ENCODE data around the gene ANXA6. TPM values are rescaled to one million over a fixed set of nuclear protein-coding genes. Genes with fewer than 3 reads are reported as not detected.
A peak's percentile ranks its signal among the peaks of the same experiment; 100 is the strongest.

The ANXA6 gene
- total RNA-seq, 2 experiments from 2014 or later, result 481 to 495 TPM

DNA sequence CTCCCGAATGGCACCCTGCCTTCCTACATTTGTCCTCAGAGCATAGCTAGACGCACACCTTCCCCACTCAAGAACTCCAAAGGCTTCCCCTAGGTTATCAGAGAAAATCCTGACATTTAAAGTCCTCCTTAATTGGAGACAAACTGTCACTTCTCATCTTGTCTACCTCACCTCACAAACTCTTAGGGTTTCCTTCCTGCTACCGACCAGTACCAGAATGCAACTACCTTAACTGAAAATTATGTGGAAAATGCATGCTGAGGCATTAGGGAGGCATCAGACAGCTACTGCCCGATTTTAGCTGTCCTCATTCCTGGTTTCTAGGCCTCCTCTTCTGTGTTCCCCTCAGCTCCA, 58.8 kb downstream of the ANXA6 start:
- POLR2A ChIA-PET, result interaction anchor here (0.6 to 1.8 kb wide), 10 partner anchors 9 to 115 kb away, joined by 3 to 7 read pairs (median 4); no protein-coding TSS in a partner anchor
- CTCF ChIA-PET, result interaction anchor here (1.0 to 4.4 kb wide), 11 partner anchors 10 to 112 kb away, joined by 3 to 40 read pairs (median 8); partner anchors contain the start of gene TNIP1
- ATAC-seq (no peak), DNase-seq (no peak)
- peaks cover 72% of the 10 kb centered on the region for H3K4me1 Mint-ChIP-seq (ENCODE audit: low read depth)
- peak overlapping the region; percentile 42 for H3K4me3 Mint-ChIP-seq
- H3K27me3 Mint-ChIP-seq (ENCODE audit: low read depth), result no peaks in the 10 kb centered on the region
- H3K36me3 Mint-ChIP-seq (ENCODE audit: low read depth), result peaks cover 70% of the 10 kb centered on the region
- H3K9me3 Mint-ChIP-seq (ENCODE audit: insufficient read depth), result no peaks in the 10 kb centered on the region
- H3K27ac Mint-ChIP-seq, result peak overlapping the region; percentile 80

DNA sequence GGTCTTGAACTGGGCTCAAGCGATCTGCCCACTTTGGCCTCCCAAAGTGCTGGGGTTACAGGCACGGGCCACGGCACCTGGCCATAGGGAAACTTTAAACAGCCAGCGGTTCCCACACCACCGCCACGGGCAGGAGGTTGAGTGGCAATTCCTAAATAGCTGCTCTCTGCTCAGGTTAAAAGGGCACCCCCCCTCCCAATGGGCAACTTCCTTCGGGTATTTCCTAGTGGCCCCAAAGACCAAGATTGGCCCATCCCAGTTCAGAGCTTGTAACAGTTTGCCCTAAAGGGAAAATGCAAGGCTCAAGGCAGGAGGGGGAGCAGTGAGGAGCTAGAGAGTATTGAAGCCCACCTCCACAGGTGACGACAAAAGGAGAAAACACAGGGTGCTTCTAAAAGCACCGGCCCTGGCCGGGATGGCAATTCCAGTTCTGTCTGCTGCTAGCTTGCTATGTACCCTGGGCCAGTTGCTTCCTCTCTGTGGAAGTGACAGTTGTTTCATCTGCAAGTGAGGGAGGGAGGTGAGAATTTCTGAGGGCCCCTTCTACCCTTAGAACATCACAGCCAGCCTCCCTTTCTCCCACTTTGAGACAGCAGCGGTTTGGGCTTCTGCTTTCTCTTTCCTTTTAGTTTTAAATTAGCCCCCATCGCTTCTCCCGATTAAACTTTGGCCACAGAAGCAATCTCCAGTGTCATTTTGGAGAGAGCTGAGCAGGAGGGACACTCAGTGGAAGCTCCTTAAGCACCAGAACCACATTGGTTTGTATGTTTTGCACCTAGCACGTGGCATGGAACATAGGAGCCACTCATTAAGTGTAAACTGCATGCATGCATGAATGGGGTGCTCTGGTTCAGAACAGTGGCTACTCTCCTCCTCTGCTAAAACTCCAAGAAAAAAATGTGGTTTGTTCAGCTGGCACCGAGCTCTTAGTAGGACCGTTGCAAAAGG, 59.5 kb downstream of the ANXA6 start:
- no peaks in the 10 kb centered on the region for H3K9me3 Mint-ChIP-seq (ENCODE audit: insufficient read depth)
- DNase-seq (peak; percentile 59), ATAC-seq (peak; percentile 59)
- H3K4me3 Mint-ChIP-seq, result peak overlapping the region; percentile 42
- CTCF ChIA-PET, result interaction anchor here (0.8 to 4.4 kb wide), 12 partner anchors 9 to 113 kb away, joined by 3 to 40 read pairs (median 6); partner anchors contain the start of gene TNIP1
- POLR2A ChIA-PET, result interaction anchor here (0.6 to 1.8 kb wide), 12 partner anchors 9 to 116 kb away, joined by 3 to 7 read pairs (median 3); no protein-coding TSS in a partner anchor
- H3K4me1 Mint-ChIP-seq (ENCODE audit: low read depth), result peaks cover 78% of the 10 kb centered on the region
- no peaks in the 10 kb centered on the region for H3K27me3 Mint-ChIP-seq (ENCODE audit: low read depth)
- peaks cover 65% of the 10 kb centered on the region for H3K36me3 Mint-ChIP-seq (ENCODE audit: low read depth)
- peak overlapping the region; percentile 80 for H3K27ac Mint-ChIP-seq

DNA sequence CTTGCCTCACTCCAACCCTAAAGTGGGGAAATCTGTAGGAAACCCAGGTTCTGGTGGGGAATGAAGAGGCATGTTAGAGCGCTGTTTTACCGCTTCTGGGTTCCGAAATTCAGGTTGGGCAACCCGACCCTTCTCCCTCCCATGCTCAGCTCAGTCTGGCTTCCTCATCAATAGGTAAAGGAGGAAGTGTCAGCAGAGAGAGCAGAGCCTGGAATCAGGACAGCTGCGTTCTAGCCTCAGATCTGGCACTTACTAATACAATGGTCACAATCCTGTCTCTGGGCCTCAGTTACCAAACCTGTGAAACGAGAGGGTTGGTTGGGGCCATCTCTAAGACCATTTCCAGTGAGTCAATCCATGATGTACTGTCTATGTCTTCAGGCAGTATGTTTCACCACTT, 60.5 kb downstream of the ANXA6 start:
- Mint-ChIP-seq H3K9me3 (ENCODE audit: insufficient read depth) (no peaks in the 10 kb centered on the region), H3K4me3 (no peak overlapping the region), H3K36me3 (ENCODE audit: low read depth) (peaks cover 59% of the 10 kb centered on the region), H3K27me3 (ENCODE audit: low read depth) (no peaks in the 10 kb centered on the region), H3K4me1 (ENCODE audit: low read depth) (peaks cover 84% of the 10 kb centered on the region), H3K27ac (no peak overlapping the region)
- POLR2A ChIA-PET, result interaction anchor here (1.8 to 2.0 kb wide), 2 partner anchors 12 to 28 kb away, joined by 5 to 15 read pairs; no protein-coding TSS in a partner anchor
- ATAC-seq (no peak), DNase-seq (no peak)
- CTCF ChIA-PET, result interaction anchor here (2.5 to 4.4 kb wide), 4 partner anchors 15 to 45 kb away, joined by 15 to 32 read pairs (median 20); partner anchors contain the start of gene TNIP1

- ChIA-PET CTCF (interaction anchor here (1.3 to 4.4 kb wide), 4 partner anchors 9 to 44 kb away, joined by 3 to 32 read pairs (median 20); no protein-coding TSS in a partner anchor), POLR2A (interaction anchor here (0.8 to 2.0 kb wide), 2 partner anchors 11 to 45 kb away, joined by 3 to 15 read pairs; no protein-coding TSS in a partner anchor)
- peaks cover 5% of the 10 kb centered on the region for H3K27me3 Mint-ChIP-seq (ENCODE audit: low read depth)
- no peak for DNase-seq
- peaks cover 53% of the 10 kb centered on the region for H3K36me3 Mint-ChIP-seq (ENCODE audit: low read depth)
- H3K4me3 Mint-ChIP-seq, result no peak overlapping the region
- no peak for ATAC-seq
- peak overlapping the region; percentile 63 for H3K27ac Mint-ChIP-seq
- H3K9me3 Mint-ChIP-seq (ENCODE audit: insufficient read depth), result no peaks in the 10 kb centered on the region
- H3K4me1 Mint-ChIP-seq (ENCODE audit: low read depth), result peaks cover 87% of the 10 kb centered on the region
These were observed 61.6 kb downstream of the ANXA6 start for GRCh38 chr5:151096001-151096373.

DNA sequence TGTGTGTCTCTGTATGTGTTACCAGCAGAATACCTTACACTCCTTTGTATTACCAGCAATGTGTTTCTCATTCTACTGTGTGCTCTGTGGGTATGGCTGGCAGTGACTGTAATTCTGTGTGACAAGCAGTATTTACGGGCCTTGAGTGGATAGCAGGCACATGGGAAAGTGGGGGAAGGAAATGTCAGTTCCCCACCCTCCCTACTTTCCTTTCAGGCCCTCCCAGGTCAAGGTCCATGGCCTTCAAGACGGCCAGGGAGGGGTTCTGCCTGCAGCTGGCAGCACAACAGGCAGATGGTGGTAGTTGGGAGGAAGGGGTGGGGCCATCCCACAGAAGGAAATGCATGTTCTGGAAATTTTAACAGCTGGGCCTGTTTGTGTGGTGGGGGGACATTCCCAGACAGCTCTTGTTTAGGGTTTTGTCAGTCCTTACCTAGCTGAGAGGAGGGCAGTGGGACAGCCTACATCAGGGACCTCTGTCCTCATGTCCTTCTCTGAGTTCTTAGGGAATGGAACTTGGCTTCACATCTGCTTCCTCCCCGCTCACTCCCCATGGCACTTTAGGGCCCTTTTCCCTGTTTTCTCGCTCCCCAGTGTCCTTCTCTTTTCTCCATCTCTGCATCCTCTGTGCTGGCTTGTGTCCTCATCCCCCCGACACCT, 62.1 kb downstream of the ANXA6 start:
- Mint-ChIP-seq H3K36me3 (ENCODE audit: low read depth) (peaks cover 48% of the 10 kb centered on the region), H3K4me3 (no peak overlapping the region), H3K9me3 (ENCODE audit: insufficient read depth) (no peaks in the 10 kb centered on the region), H3K27ac (peak overlapping the region; percentile 63), H3K27me3 (ENCODE audit: low read depth) (peaks cover 5% of the 10 kb centered on the region), H3K4me1 (ENCODE audit: low read depth) (peaks cover 83% of the 10 kb centered on the region)
- ChIA-PET POLR2A (interaction anchor here (0.8 to 2.0 kb wide), 2 partner anchors 10 to 46 kb away, joined by 3 to 15 read pairs; no protein-coding TSS in a partner anchor), CTCF (interaction anchor here (1.1 to 2.7 kb wide), 4 partner anchors 8 to 70 kb away, joined by 3 to 18 read pairs (median 8); no protein-coding TSS in a partner anchor)
- ATAC-seq (no peak), DNase-seq (no peak)

DNA sequence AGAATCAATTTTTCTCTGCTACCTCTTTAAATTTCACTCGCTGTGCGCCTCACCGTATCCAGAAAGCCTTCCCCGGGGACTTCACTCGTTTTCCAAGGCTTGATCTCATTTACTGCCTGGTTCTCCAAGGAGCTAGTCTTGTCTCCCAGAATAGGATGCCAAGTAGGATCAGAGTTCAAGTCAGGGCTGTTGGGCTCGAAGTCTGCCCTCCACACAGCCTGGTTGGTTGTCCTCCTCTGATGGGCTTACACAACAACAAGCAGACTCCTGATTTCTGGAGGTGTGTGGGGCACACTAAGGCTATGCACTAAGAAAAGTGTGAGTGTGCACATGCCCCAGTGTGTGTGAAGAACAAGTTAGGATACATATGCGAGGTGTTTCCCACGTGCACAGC, 62.7 kb downstream of the ANXA6 start:
- CTCF ChIA-PET, result interaction anchor here (1.1 to 2.7 kb wide), 3 partner anchors 21 to 70 kb away, joined by 3 to 18 read pairs (median 13); no protein-coding TSS in a partner anchor
- Mint-ChIP-seq H3K27ac (peak overlapping the region; percentile 76), H3K9me3 (ENCODE audit: insufficient read depth) (no peaks in the 10 kb centered on the region), H3K27me3 (ENCODE audit: low read depth) (peaks cover 7% of the 10 kb centered on the region), H3K4me1 (ENCODE audit: low read depth) (peaks cover 78% of the 10 kb centered on the region), H3K4me3 (peak overlapping the region; percentile 58), H3K36me3 (ENCODE audit: low read depth) (peaks cover 43% of the 10 kb centered on the region)
- ATAC-seq (no peak), DNase-seq (no peak)
- POLR2A ChIA-PET, result no interaction called here

GRCh38 chr5:151094030-151094851, 63.3 kb downstream of the ANXA6 start:
- ATAC-seq, result peak; percentile 65
- ChIA-PET POLR2A (interaction anchor here (0.7 to 2.1 kb wide), 3 partner anchors 11 to 14 kb away, joined by 3 to 12 read pairs (median 8); partner anchors contain the start of gene TNIP1), CTCF (interaction anchor here (1.1 to 2.7 kb wide), 7 partner anchors 12 to 145 kb away, joined by 3 to 18 read pairs (median 7); partner anchors contain the start of gene TNIP1)
- peaks cover 7% of the 10 kb centered on the region for H3K27me3 Mint-ChIP-seq (ENCODE audit: low read depth)
- H3K27ac Mint-ChIP-seq, result peak overlapping the region; percentile 88
- no peaks in the 10 kb centered on the region for H3K9me3 Mint-ChIP-seq (ENCODE audit: insufficient read depth)
- H3K4me1 Mint-ChIP-seq (ENCODE audit: low read depth), result peaks cover 73% of the 10 kb centered on the region
- peak; percentile 71 for DNase-seq
- peaks cover 38% of the 10 kb centered on the region for H3K36me3 Mint-ChIP-seq (ENCODE audit: low read depth)
- peak overlapping the region; percentile 58 for H3K4me3 Mint-ChIP-seq

GRCh38 chr5:151093476-151093889, 64.1 kb downstream of the ANXA6 start:
- ChIA-PET POLR2A (interaction anchor here (0.7 to 2.1 kb wide), 3 partner anchors 10 to 15 kb away, joined by 3 to 12 read pairs (median 8); partner anchors contain the start of gene TNIP1), CTCF (interaction anchor here (0.7 to 2.3 kb wide), 7 partner anchors 10 to 145 kb away, joined by 3 to 13 read pairs (median 5); partner anchors contain the start of gene TNIP1)
- Mint-ChIP-seq H3K36me3 (ENCODE audit: low read depth) (peaks cover 31% of the 10 kb centered on the region), H3K27me3 (ENCODE audit: low read depth) (peaks cover 7% of the 10 kb centered on the region), H3K27ac (peak overlapping the region; percentile 88), H3K9me3 (ENCODE audit: insufficient read depth) (no peaks in the 10 kb centered on the region), H3K4me3 (peak overlapping the region; percentile 58), H3K4me1 (ENCODE audit: low read depth) (peaks cover 70% of the 10 kb centered on the region)
- peak; percentile 31 for ATAC-seq
- no peak for DNase-seq

- H3K4me3 Mint-ChIP-seq, result no peak overlapping the region
These were observed 64.8 kb downstream of the ANXA6 start for GRCh38 chr5:151092762-151093161.

DNA sequence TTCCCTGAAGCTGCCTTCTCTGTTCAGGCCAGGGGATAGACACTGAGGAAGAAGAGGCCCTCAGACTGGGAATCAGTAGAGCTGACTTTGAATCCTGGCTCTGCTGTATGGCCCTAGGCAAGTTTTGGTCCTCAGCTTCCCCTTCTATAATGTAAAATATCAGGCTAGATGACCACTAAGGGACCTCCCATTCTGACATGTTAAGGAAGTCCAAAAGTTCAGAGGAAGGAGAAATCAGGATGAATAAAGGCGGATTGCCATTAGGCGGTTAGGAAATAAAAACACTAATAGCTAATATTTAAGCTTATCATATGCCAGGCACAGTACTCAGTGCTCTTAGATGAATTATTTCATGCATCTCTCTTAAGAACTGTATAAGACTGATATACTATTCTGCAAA, 67.9 kb downstream of the ANXA6 start:
- POLR2A ChIA-PET, result interaction anchor here (0.7 to 2.4 kb wide), 5 partner anchors 8 to 16 kb away, joined by 3 to 12 read pairs (median 3); partner anchors contain the start of gene TNIP1
- H3K4me3 Mint-ChIP-seq, result no peak overlapping the region

More at GRCh38 chr5:151092762-151093161, 64.8 kb downstream of the ANXA6 start:
- H3K4me1 Mint-ChIP-seq (ENCODE audit: low read depth), result peaks cover 64% of the 10 kb centered on the region
- ChIA-PET CTCF (interaction anchor here (0.7 to 1.4 kb wide), 6 partner anchors 9 to 146 kb away, joined by 3 to 9 read pairs (median 4); partner anchors contain the start of gene TNIP1), POLR2A (interaction anchor here (1.2 to 2.1 kb wide), 2 partner anchors 9 to 12 kb away, joined by 8 to 12 read pairs; partner anchors contain the start of gene TNIP1)
- H3K27me3 Mint-ChIP-seq (ENCODE audit: low read depth), result peaks cover 7% of the 10 kb centered on the region
- no peaks in the 10 kb centered on the region for H3K9me3 Mint-ChIP-seq (ENCODE audit: insufficient read depth)
- ATAC-seq (no peak), DNase-seq (no peak)
- H3K36me3 Mint-ChIP-seq (ENCODE audit: low read depth), result peaks cover 31% of the 10 kb centered on the region
- no peak overlapping the region for H3K27ac Mint-ChIP-seq

More for the DNA sequence above, 67.9 kb downstream of the ANXA6 start:
- Mint-ChIP-seq H3K27ac (no peak overlapping the region), H3K9me3 (ENCODE audit: insufficient read depth) (no peaks in the 10 kb centered on the region), H3K27me3 (ENCODE audit: low read depth) (peaks cover 7% of the 10 kb centered on the region), H3K4me1 (ENCODE audit: low read depth) (peaks cover 64% of the 10 kb centered on the region), H3K36me3 (ENCODE audit: low read depth) (peaks cover 10% of the 10 kb centered on the region)
- CTCF ChIA-PET, result interaction anchor here (1.0 to 2.8 kb wide), 8 partner anchors 8 to 75 kb away, joined by 3 to 22 read pairs (median 5); no protein-coding TSS in a partner anchor
- ATAC-seq (no peak), DNase-seq (no peak)

Data from activated CD8-positive, alpha-beta T cell treated with anti-CD3 and anti-CD28 coated beads, Interleukin-2, amount 10 ng/mL, durations not matched to agents 7 days and 5 days (primary cell).